Activated CD4-positive, alpha-beta memory T cell treated with anti-CD3 and anti-CD28 coated beads for 36 hours (primary cell): ENCODE measurements around the gene TMEM79. TPM values are rescaled to one million over a fixed set of nuclear protein-coding genes. Genes with fewer than 3 reads are reported as not detected.
"Not testable (repeated sequence)": the region's sequence is repeated elsewhere in the genome, so short reads cannot be mapped to it uniquely, and the experiment has no call there.

Experiments
- CTCF ChIA-PET: fragments of 350-600 bp; sonication (Branson Sonifier 250); formaldehyde crosslinking; loops from one replicate; lab custom pipeline; 2021; ENCODE audit warnings: antibody characterized with exemption, inconsistent platforms; lab: Charles Lee
- POLR2A ChIA-PET: fragments of 350-600 bp; sonication (Branson Sonifier 250); formaldehyde crosslinking; loops from one replicate; lab custom pipeline; 2021; ENCODE audit warnings: antibody characterized with exemption; lab: Charles Lee
- DNase-seq: peaks from one replicate; pipeline ENCODE4 v3.0.0-alpha.2; 2020
- H3K27ac Mint-ChIP-seq: one replicate; pipeline ENCODE4 v1.8.0; 2021; ENCODE audit warnings: mixed read lengths
- H3K27me3 Mint-ChIP-seq: one replicate; pipeline ENCODE4 v1.8.0; 2021; ENCODE audit warnings: mixed read lengths
- H3K36me3 Mint-ChIP-seq: one replicate; pipeline ENCODE4 v1.8.0; 2021; ENCODE audit warnings: mixed read lengths
- H3K4me1 Mint-ChIP-seq: one replicate; pipeline ENCODE4 v1.8.0; 2021; ENCODE audit warnings: low read depth, mixed read lengths
- H3K4me3 Mint-ChIP-seq: one replicate; pipeline ENCODE4 v1.8.0; 2021; ENCODE audit warnings: mild to moderate bottlenecking, mixed read lengths
- H3K9me3 Mint-ChIP-seq: one replicate; pipeline ENCODE4 v1.8.0; 2021; ENCODE audit warnings: mixed read lengths
- intact Hi-C: fragments of 100-400 bp; cut with micrococcal nuclease; formaldehyde crosslinking; loops from one replicate; pipeline ENCODE4 v1.15.1; 2023
- total RNA-seq, 2 experiments: library from RNA; stranded (reverse); gene quantifications; one replicate each; pipeline ENCODE4 v1.2.3, GENCODE V29; 2021

The TMEM79 gene
- total RNA-seq, 2 experiments from 2014 or later, result 6.8 to 9.1 TPM

DNA sequence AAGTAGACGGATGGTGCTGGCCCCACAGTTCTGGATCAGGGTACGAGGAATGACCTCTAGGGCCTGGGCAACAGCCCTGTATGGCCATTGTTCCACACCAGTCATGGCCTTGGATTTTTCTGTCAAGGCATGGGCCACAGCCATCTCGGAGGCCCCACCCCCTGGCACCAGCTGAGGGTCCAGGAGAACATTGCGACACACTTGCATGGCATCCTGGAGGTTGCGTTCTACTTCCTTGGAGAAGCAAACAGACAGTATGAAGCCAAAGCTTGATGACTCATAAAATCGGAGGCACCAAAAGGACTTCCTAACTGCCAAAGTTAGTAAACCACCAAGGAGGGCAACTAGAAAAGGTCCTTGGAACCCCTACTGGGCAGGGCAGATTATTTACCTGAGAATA is 26.8 kb downstream of the TMEM79 start:
- intact Hi-C loops, result no loop called here
- Mint-ChIP-seq H3K36me3 (peaks cover 39% of the 10 kb centered on the region), H3K9me3 (no peaks in the 10 kb centered on the region), H3K4me3 (no peak overlapping the region), H3K27me3 (no peaks in the 10 kb centered on the region), H3K4me1 (no peaks in the 10 kb centered on the region), H3K27ac (no peak overlapping the region)
- no peak for DNase-seq
- CTCF ChIA-PET, result interaction anchor here (1.1 kb wide), 1 partner anchor 8 kb away, joined by 4 read pairs; no protein-coding TSS in a partner anchor
- POLR2A ChIA-PET, result interaction anchor here (0.7 kb wide), 1 partner anchor 15 kb away, joined by 3 read pairs; the partner anchor contains the start of gene GLMP

DNA sequence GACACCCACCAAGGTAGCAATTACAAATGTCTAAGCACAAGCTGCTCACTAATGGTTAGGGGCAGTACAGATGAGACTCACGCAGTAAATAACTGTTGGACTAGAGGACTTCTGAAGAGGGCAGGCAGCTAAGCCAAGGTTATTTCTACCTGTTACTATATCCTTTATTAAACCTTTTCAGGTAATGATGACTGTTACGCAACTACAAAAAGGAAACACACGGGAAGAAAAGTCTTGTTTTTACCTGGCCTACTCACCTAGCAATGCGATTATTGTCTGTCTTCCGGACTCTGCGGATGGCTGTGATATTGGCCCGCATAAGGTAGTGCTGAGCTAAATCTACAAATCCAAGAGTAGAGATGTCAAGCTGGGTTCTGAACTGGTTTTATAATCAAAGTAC is 32.8 kb downstream of the TMEM79 start:
- CTCF ChIA-PET, result no interaction called here
- POLR2A ChIA-PET, result no interaction called here
- no peaks in the 10 kb centered on the region for H3K9me3 Mint-ChIP-seq
- intact Hi-C loops, result no loop called here
- H3K4me1 Mint-ChIP-seq, result no peaks in the 10 kb centered on the region
- H3K4me3 Mint-ChIP-seq, result no peak overlapping the region
- H3K27ac Mint-ChIP-seq, result no peak overlapping the region
- DNase-seq, result no peak
- H3K27me3 Mint-ChIP-seq, result no peaks in the 10 kb centered on the region
- peaks cover 58% of the 10 kb centered on the region for H3K36me3 Mint-ChIP-seq

DNA sequence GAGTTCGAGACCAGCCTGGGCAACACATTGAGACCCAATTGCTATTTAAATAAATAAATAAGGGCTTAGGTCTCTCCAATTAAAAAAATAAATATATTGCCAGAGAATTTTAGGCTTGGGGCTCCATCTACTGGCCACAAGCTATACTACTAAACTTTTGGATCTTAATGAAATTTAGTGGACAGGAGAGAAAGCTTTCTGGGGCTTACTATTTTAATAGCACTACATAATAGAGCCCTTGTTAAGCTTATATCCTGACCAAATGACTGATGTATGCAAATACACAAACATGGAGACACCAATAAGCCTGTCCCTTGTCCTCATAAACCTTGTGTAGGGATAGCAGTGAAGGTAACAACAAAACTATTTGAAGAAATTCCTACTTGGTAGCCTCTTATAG is 35.5 kb downstream of the TMEM79 start:
- no peaks in the 10 kb centered on the region for H3K4me1 Mint-ChIP-seq
- ChIA-PET CTCF (interaction anchor here (0.5 to 2.7 kb wide), 26 partner anchors 9 to 325 kb away, joined by 3 to 11 read pairs (median 4); partner anchors contain the start of genes CCT3, GLMP, SMG5 and TSACC), POLR2A (interaction anchor here (0.9 kb wide), 1 partner anchor 39 kb away, joined by 3 read pairs; no protein-coding TSS in a partner anchor)
- H3K36me3 Mint-ChIP-seq, result peaks cover 55% of the 10 kb centered on the region
- H3K27ac Mint-ChIP-seq, result no peak overlapping the region
- intact Hi-C loops, result loop anchor here (1.0 kb wide), 1 partner anchor 173 kb away; no protein-coding TSS in a partner anchor
- DNase-seq, result no peak
- no peaks in the 10 kb centered on the region for H3K9me3 Mint-ChIP-seq
- H3K27me3 Mint-ChIP-seq, result no peaks in the 10 kb centered on the region
- no peak overlapping the region for H3K4me3 Mint-ChIP-seq

GRCh38 chr1:156320560-156320959 is 36.4 kb downstream of the TMEM79 start:
- Mint-ChIP-seq H3K9me3 (no peaks in the 10 kb centered on the region), H3K4me1 (no peaks in the 10 kb centered on the region), H3K27ac (no peak overlapping the region), H3K36me3 (peaks cover 55% of the 10 kb centered on the region), H3K27me3 (no peaks in the 10 kb centered on the region), H3K4me3 (no peak overlapping the region)
- no peak for DNase-seq
- ChIA-PET POLR2A (no interaction called here), CTCF (interaction anchor here (1.2 to 2.7 kb wide), 3 partner anchors 15 to 174 kb away, joined by 3 to 9 read pairs (median 4); no protein-coding TSS in a partner anchor)
- intact Hi-C loops, result no loop called here

DNA sequence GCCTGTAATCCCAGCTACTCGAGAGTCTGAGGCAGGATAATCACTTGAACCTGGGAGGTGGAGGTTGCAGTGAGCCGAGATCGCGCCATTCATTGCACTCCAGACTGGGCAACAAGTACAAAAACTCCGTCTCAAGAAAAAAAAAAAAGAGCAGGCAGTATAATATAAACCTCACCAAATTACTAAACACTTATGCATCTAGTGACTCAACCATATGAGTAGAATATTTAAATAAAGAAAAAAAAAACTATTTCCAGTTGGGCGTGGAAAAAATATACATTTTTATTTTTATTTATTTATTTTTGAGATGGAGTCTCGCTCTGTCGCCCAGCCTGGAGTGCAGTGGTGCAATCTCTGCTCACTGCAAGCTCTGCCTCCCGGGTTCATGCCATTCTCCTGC is 39.1 kb downstream of the TMEM79 start:
- CTCF ChIA-PET, result interaction anchor here (1.4 kb wide), 1 partner anchor 13 kb away, joined by 3 read pairs; no protein-coding TSS in a partner anchor
- H3K27ac Mint-ChIP-seq, H3K9me3 Mint-ChIP-seq, H3K4me1 Mint-ChIP-seq, DNase-seq, POLR2A ChIA-PET, intact Hi-C loops, H3K4me3 Mint-ChIP-seq, H3K27me3 Mint-ChIP-seq: not testable (repeated sequence)
- peaks cover 37% of the 10 kb centered on the region for H3K36me3 Mint-ChIP-seq

GRCh38 chr1:156336242-156336641 is 52.1 kb downstream of the TMEM79 start:
- CTCF ChIA-PET, result interaction anchor here (0.6 to 2.3 kb wide), 9 partner anchors 14 to 405 kb away, joined by 3 to 8 read pairs (median 3); no protein-coding TSS in a partner anchor
- peak overlapping the region; percentile 95 for H3K27ac Mint-ChIP-seq
- intact Hi-C loops, result loop anchor here (5.0 kb wide), 5 partner anchors 54 to 404 kb away; partner anchors contain the start of genes KHDC4, MEF2D, SMG5 and TMEM79
- POLR2A ChIA-PET, result no interaction called here
- peaks cover 38% of the 10 kb centered on the region for H3K36me3 Mint-ChIP-seq
- DNase-seq, result no peak
- peaks cover 27% of the 10 kb centered on the region for H3K4me1 Mint-ChIP-seq
- no peaks in the 10 kb centered on the region for H3K9me3 Mint-ChIP-seq
- H3K4me3 Mint-ChIP-seq, result peak overlapping the region; percentile 90
- no peaks in the 10 kb centered on the region for H3K27me3 Mint-ChIP-seq

GRCh38 chr1:156337052-156337887 is 53.1 kb downstream of the TMEM79 start:
- ChIA-PET CTCF (interaction anchor here (0.7 to 2.3 kb wide), 7 partner anchors 15 to 406 kb away, joined by 3 to 8 read pairs (median 3); partner anchors contain the start of gene TMEM79), POLR2A (interaction anchor here (0.7 to 1.4 kb wide), 4 partner anchors 12 to 124 kb away, joined by 3 to 14 read pairs (median 3); partner anchors contain the start of genes PMF1 and SMG5)
- H3K9me3 Mint-ChIP-seq, result no peaks in the 10 kb centered on the region
- intact Hi-C loops, result loop anchor here (5.0 kb wide), 5 partner anchors 55 to 405 kb away; partner anchors contain the start of genes KHDC4, MEF2D, SMG5 and TMEM79
- H3K27me3 Mint-ChIP-seq, result no peaks in the 10 kb centered on the region
- H3K36me3 Mint-ChIP-seq, result peaks cover 34% of the 10 kb centered on the region
- H3K4me1 Mint-ChIP-seq, result peaks cover 27% of the 10 kb centered on the region
- DNase-seq, result peak; percentile 29
- H3K27ac Mint-ChIP-seq, result peak overlapping the region; percentile 95
- peak overlapping the region; percentile 90 for H3K4me3 Mint-ChIP-seq

GRCh38 chr1:156337888-156338179 is 53.7 kb downstream of the TMEM79 start:
- intact Hi-C loops, result loop anchor here (5.0 kb wide), 5 partner anchors 56 to 406 kb away; partner anchors contain the start of genes KHDC4, MEF2D, SMG5 and TMEM79
- DNase-seq, result no peak
- H3K4me3 Mint-ChIP-seq, result peak overlapping the region; percentile 90

GRCh38 chr1:156338180-156338976 is 54.3 kb downstream of the TMEM79 start, which contains the start of the genes CCT3 and TSACC:
CCT3 (minus strand) TSS chr1:156338292; CDS start chr1:156338184, 108 bp downstream.
TSACC (plus strand) TSS chr1:156338526; CDS start chr1:156339758, 1,232 bp downstream.
- ChIA-PET CTCF (interaction anchor here (0.9 to 2.3 kb wide), 4 partner anchors 19 to 108 kb away, joined by 3 to 8 read pairs (median 8); partner anchors contain the start of gene TMEM79), POLR2A (interaction anchor here (0.9 to 1.4 kb wide), 3 partner anchors 18 to 125 kb away, joined by 3 to 14 read pairs (median 3); partner anchors contain the start of genes PMF1 and SMG5)
- peak within 1 kb of the TSS; percentile 95 for H3K27ac Mint-ChIP-seq
- H3K36me3 Mint-ChIP-seq, result peaks cover 33% of the 10 kb centered on the region
- peaks cover 27% of the 10 kb centered on the region for H3K4me1 Mint-ChIP-seq
- intact Hi-C loops, result loop anchor here (5.0 kb wide), 5 partner anchors 56 to 406 kb away; partner anchors contain the start of genes KHDC4, MEF2D, SMG5 and TMEM79
- DNase-seq, result peak; percentile 99
- no peaks in the 10 kb centered on the region for H3K27me3 Mint-ChIP-seq
- peak within 1 kb of the TSS; percentile 90 for H3K4me3 Mint-ChIP-seq
- no peaks in the 10 kb centered on the region for H3K9me3 Mint-ChIP-seq

More at GRCh38 chr1:156337888-156338179, 53.7 kb downstream of the TMEM79 start:
- H3K36me3 Mint-ChIP-seq, result peaks cover 34% of the 10 kb centered on the region
- H3K4me1 Mint-ChIP-seq, result peaks cover 27% of the 10 kb centered on the region
- ChIA-PET POLR2A (interaction anchor here (0.9 to 1.4 kb wide), 3 partner anchors 18 to 125 kb away, joined by 3 to 14 read pairs (median 3); partner anchors contain the start of genes PMF1 and SMG5), CTCF (interaction anchor here (0.9 to 2.3 kb wide), 4 partner anchors 19 to 108 kb away, joined by 3 to 8 read pairs (median 8); partner anchors contain the start of gene TMEM79)
- H3K27ac Mint-ChIP-seq, result peak overlapping the region; percentile 95
- no peaks in the 10 kb centered on the region for H3K9me3 Mint-ChIP-seq
- no peaks in the 10 kb centered on the region for H3K27me3 Mint-ChIP-seq
